HepG2 (cell line): ENCODE results near the gene TET3. TPM values are rescaled to one million over a fixed set of nuclear protein-coding genes. Genes with fewer than 3 reads are reported as not detected.
A peak's percentile ranks its signal among the peaks of the same experiment; 100 is the strongest.

Experiments used
- ATAC-seq: fragments of 200-7000 bp; cut with Tn5 transposase; 3 replicates; pipeline ENCODE4 v1.9.1; 2020; ENCODE audit warnings: mild to moderate bottlenecking, moderate library complexity
- BruUV-seq: library from RNA; stranded (reverse); fragments of 400-500 nt; replicated peaks from 2 replicates; lab custom pipeline; 2021; lab: Mats Ljungman, UMichigan
- CTCF ChIA-PET: fragments of 300-600 bp; formaldehyde crosslinking; extraction: SDS; loops from one replicate; lab custom pipeline; 2021; ENCODE audit warnings: low total read pairs, inconsistent platforms, low intra/inter-chr PET ratio; lab: Yijun Ruan, JAX
- POLR2A ChIA-PET: fragments of 350-600 bp; sonication (Branson Sonifier 250); formaldehyde crosslinking; loops from one replicate; lab custom pipeline; 2020; ENCODE audit warnings: antibody characterized with exemption, inconsistent platforms; lab: Yijun Ruan, JAX
- DNase-seq: peaks from one replicate; pipeline ENCODE4 v3.0.0-alpha.2; 2015; ENCODE audit warnings: low spot score
- FAIRE-seq: peaks from 3 replicates; lab custom pipeline; 2011; peaks lifted over from hg19 to GRCh38; lab: Jason Lieb, UNC
- H2AFZ ChIP-seq: one replicate; pipeline ENCODE4 v1.6.1; 2011; ENCODE audit warnings: low read length, inconsistent platforms
- H3K27ac ChIP-seq: fragments of 300-600 bp; 3 replicates; pipeline ENCODE4 v1.8.0; 2011; ENCODE audit warnings: mixed run types, mild to moderate bottlenecking, mixed read lengths, low read length, inconsistent platforms; ENCODE audit not compliant: insufficient read depth; ENCODE audit errors: extremely low read length
- H3K27me3 ChIP-seq, 2 experiments: fragments of 200-600 bp in 1 of 2; 2 replicates in 1 of 2; 3 replicates in 1 of 2; pipeline versions ENCODE4 v1.6.0 to v1.8.0; 2011; ENCODE audit warnings: low read length in 2 of 2, mild to moderate bottlenecking in 2 of 2, moderate library complexity in 2 of 2, inconsistent platforms in 1 of 2; ENCODE audit not compliant: insufficient read depth in 2 of 2, control insufficient read depth in 1 of 2
- H3K36me3 ChIP-seq, 2 experiments: fragments of 200-600 bp in 1 of 2; replicated peaks in 1 of 2; 2 replicates in 1 of 2; 3 replicates in 1 of 2; pipeline versions ENCODE4 v1.5.1 to v1.8.0; 2011; ENCODE audit warnings: low read length in 2 of 2, inconsistent platforms in 1 of 2; ENCODE audit not compliant: insufficient read depth in 2 of 2, control insufficient read depth in 1 of 2
- H3K4me1 ChIP-seq: 2 replicates; pipeline ENCODE4 v1.5.1; 2012; ENCODE audit warnings: low read length, inconsistent platforms; ENCODE audit not compliant: insufficient read depth
- H3K4me2 ChIP-seq: 2 replicates; pipeline ENCODE4 v1.6.0; 2011; ENCODE audit warnings: low read depth, low read length, inconsistent platforms
- H3K4me3 ChIP-seq, 3 experiments: fragments of 200-600 bp in 1 of 3; sonication (generic), shearing (Covaris generic) in 1 of 3; replicated peaks in 1 of 3; 2 replicates each; pipeline ENCODE4 v1.5.1; 2011 to 2016; ENCODE audit warnings: low read length in 3 of 3, inconsistent platforms in 2 of 3, low read depth in 2 of 3, mild to moderate bottlenecking in 2 of 3, control low read depth in 1 of 3, mixed read lengths in 1 of 3; ENCODE audit not compliant: insufficient read depth in 1 of 3
- H3K79me2 ChIP-seq: one replicate; pipeline ENCODE4 v1.6.1; 2011; ENCODE audit warnings: low read length, inconsistent platforms; ENCODE audit not compliant: insufficient read depth
- H3K9ac ChIP-seq: 2 replicates; pipeline ENCODE4 v1.6.0; 2011; ENCODE audit warnings: mild to moderate bottlenecking, low read depth, low read length, inconsistent platforms; ENCODE audit not compliant: insufficient read depth
- H3K9me3 ChIP-seq: 2 replicates; pipeline ENCODE4 v1.5.1; 2012; ENCODE audit warnings: mild to moderate bottlenecking, low read length
- H4K20me1 ChIP-seq: 2 replicates; pipeline ENCODE4 v1.6.0; 2011; ENCODE audit warnings: inconsistent platforms, mild to moderate bottlenecking, low read length, moderate library complexity; ENCODE audit not compliant: insufficient read depth
- BCL6 ChIP-seq: IDR thresholded peaks from 2 replicates; pipeline ENCODE4 v1.6.1; 2016; ENCODE audit warnings: missing genetic modification reagents, missing compliant biosample characterization
- HNF1A ChIP-seq, 2 experiments: sonication (generic) in 1 of 2; formaldehyde crosslinking in 1 of 2; IDR thresholded peaks; 2 replicates each; pipeline versions ENCODE4 v1.4.0 to v1.6.1; 2016 to 2020; ENCODE audit warnings: borderline replicate concordance in 1 of 2, low read depth in 1 of 2, mild to moderate bottlenecking in 1 of 2, missing genetic modification reagents in 1 of 2
- PCBP1 ChIP-seq: fragments of 200-400 bp; formaldehyde crosslinking; IDR thresholded peaks from 2 replicates; pipeline ENCODE4 v1.6.1; 2017; ENCODE audit warnings: mild to moderate bottlenecking, low read depth, low read length, borderline replicate concordance
- ZMAT5 ChIP-seq: sonication (generic); formaldehyde crosslinking; IDR thresholded peaks from 2 replicates; pipeline ENCODE4 v1.5.0; 2020; ENCODE audit warnings: mild to moderate bottlenecking, low read depth, missing genetic modification reagents, borderline replicate concordance
- ZNF503 ChIP-seq: sonication (generic); formaldehyde crosslinking; IDR thresholded peaks from 2 replicates; pipeline ENCODE4 v1.4.0; 2020; ENCODE audit warnings: missing genetic modification reagents
- ZNF7 ChIP-seq: IDR thresholded peaks from 2 replicates; pipeline ENCODE4 v1.6.1; 2016; ENCODE audit warnings: missing biosample characterization, missing genetic modification reagents
- WGBS: methylation state at CpG from one replicate; pipeline ENCODE4 v1.1.6; 2017; ENCODE audit warnings: low lambda C conversion rate; 5-methylcytosine and 5-hydroxymethylcytosine counted together
- in situ Hi-C: cut with HindIII; loops from 2 replicates; pipeline ENCODE4 v1.10.0; 2017; ENCODE audit warnings: low pct_unique_long_range_greater_than_20kb; ENCODE audit not compliant: extremely low pct_ligation_motif_present
- intact Hi-C: fragments of 100-400 bp; cut with micrococcal nuclease; formaldehyde crosslinking; loops from one replicate; pipeline ENCODE4 v1.10.0; 2022; ENCODE audit not compliant: unreplicated experiment
- polyA plus RNA-seq, 8 experiments: library from polyadenylated mRNA; depleted of rRNA in 3 of 8; stranded (reverse) in 7 of 8; unstranded in 1 of 8; fragments of >200 nt; fragmentation: Illumina TruSeq in 4 of 8; extraction: Trizol in 4 of 8; gene quantifications; 2 replicates each; pipeline versions ENCODE4 v1.2.1 to v1.2.3, GENCODE V29; 2011 to 2016; ENCODE audit warnings: low read depth in 4 of 8, missing spikeins in 1 of 8, mixed read lengths in 1 of 8; ENCODE audit not compliant: insufficient read depth in 1 of 8
- total RNA-seq, 5 experiments: library from RNA; depleted of rRNA; stranded (reverse); fragments of >200 nt; fragmentation: Illumina TruSeq; extraction: Trizol; gene quantifications; 2 replicates each; pipeline ENCODE4 v1.2.3, GENCODE V29; 2016; ENCODE audit warnings: low read depth in 1 of 5
- TF ChIP-seq, protein P1 (sequence below): sonication (generic); formaldehyde crosslinking; IDR thresholded peaks from 2 replicates; pipeline ENCODE4 v1.4.0; 2020; ENCODE audit warnings: mild to moderate bottlenecking, missing genetic modification reagents
- TF ChIP-seq, protein P2 (sequence below): sonication (generic); formaldehyde crosslinking; IDR thresholded peaks from 2 replicates; pipeline ENCODE4 v1.8.0; 2022; ENCODE audit warnings: mild to moderate bottlenecking, missing genetic modification reagents

The TET3 gene
- total and polyA plus RNA-seq, 2 of the 13 experiments (the other 11 are each of a cell fraction or from before 2014, with no cell fraction given): 4.3 to 6.8 TPM

GRCh38 chr2:73963385-73964120 lies 21.2 kb upstream of the TET3 start:
- Histone ChIP-seq H3K4me1 (peaks cover 26% of the 10 kb centered on the region), H3K27me3 (no peaks in the 10 kb centered on the region; a peak in 1 of 5 replicates), H3K9me3 (peaks cover 6% of the 10 kb centered on the region; the same call in 1 of the 2 replicates), H3K79me2 (no peaks in the 10 kb centered on the region), H3K27ac (no peak overlapping the region), H3K4me2 (peak overlapping the region; percentile 32), H3K9ac (no peak overlapping the region), H2AFZ (no peak overlapping the region), H3K36me3 (peaks cover 0 to 11% of the 10 kb centered on the region in 2 experiments; a peak in 4 of 5 replicates), H4K20me1 (no peaks in the 10 kb centered on the region), H3K4me3 (no peak overlapping the region)
- in situ Hi-C loops (no loop called here), intact Hi-C loops (no loop called here)
- ATAC-seq (peak; percentile 52), FAIRE-seq (peak; percentile 18), DNase-seq (no peak)
- POLR2A ChIA-PET: no interaction called here
- BruUV-seq: no TSS peak
- CTCF ChIA-PET: no interaction called here
- WGBS: 51% methylated on average over 13 of the region's 13 CpGs
- TF ChIP-seq BCL6 (CRISPR knock-in tag) (peak; percentile 88), HNF1A (IDR thresholded peaks at IDR 0.05; ENCODE audit: low read depth) (peak; percentile 11; the same call in 1 of the 2 replicates), HNF1A (CRISPR knock-in tag; IDR thresholded peaks at IDR 0.05; ENCODE audit: borderline replicate concordance) (no peak), ZNF503 (CRISPR knock-in tag) (no peak), ZMAT5 (CRISPR knock-in tag) (no peak), ZNF7 (peak; percentile 68), PCBP1 (no peak)
- TF ChIP-seq, protein P1, sequence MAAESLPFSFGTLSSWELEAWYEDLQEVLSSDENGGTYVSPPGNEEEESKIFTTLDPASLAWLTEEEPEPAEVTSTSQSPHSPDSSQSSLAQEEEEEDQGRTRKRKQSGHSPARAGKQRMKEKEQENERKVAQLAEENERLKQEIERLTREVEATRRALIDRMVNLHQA (CRISPR knock-in tag): no peak
- TF ChIP-seq, protein P2, sequence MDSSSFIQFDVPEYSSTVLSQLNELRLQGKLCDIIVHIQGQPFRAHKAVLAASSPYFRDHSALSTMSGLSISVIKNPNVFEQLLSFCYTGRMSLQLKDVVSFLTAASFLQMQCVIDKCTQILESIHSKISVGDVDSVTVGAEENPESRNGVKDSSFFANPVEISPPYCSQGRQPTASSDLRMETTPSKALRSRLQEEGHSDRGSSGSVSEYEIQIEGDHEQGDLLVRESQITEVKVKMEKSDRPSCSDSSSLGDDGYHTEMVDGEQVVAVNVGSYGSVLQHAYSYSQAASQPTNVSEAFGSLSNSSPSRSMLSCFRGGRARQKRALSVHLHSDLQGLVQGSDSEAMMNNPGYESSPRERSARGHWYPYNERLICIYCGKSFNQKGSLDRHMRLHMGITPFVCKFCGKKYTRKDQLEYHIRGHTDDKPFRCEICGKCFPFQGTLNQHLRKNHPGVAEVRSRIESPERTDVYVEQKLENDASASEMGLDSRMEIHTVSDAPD: 0 out of 2 replicates have a peak, but pooled peaks have one; percentile 26
